ENCODE measurements around the gene PATE3.

Gene PATE3

GRCh38 chr11:125787827-125788226, at the start of gene PATE3:
Gene PATE3 (plus strand): TSS chr11:125788127. CDS start chr11:125788152, 25 bp downstream.
- TF ChIP-seq GATA2 (IDR thresholded peaks at IDR 0.05; ENCODE audit: low read depth, low read length) = no peak
- no peak for TF ChIP-seq GATA3 (IDR thresholded peaks at IDR 0.05; ENCODE audit: low read depth, low read length)

- TF ChIP-seq GATA3 (IDR thresholded peaks at IDR 0.05; ENCODE audit: low read depth, low read length) (no peak), GATA2 (IDR thresholded peaks at IDR 0.05; ENCODE audit: low read depth, low read length) (no peak)
These were observed 47.3 kb upstream of the PATE3 start for GRCh38 chr11:125740617-125741016.

- TF ChIP-seq GATA3 (IDR thresholded peaks at IDR 0.05; ENCODE audit: low read depth, low read length) (no peak), GATA2 (IDR thresholded peaks at IDR 0.05; ENCODE audit: low read depth, low read length) (no peak)
These were observed 44.2 kb upstream of the PATE3 start for GRCh38 chr11:125743681-125744080.

GRCh38 chr11:125745979-125746378, 41.9 kb upstream of the PATE3 start, which contains the start of gene PATE1:
Gene PATE1 (plus strand): TSS chr11:125746279. CDS start chr11:125746305, 26 bp downstream.
- TF ChIP-seq GATA3 (IDR thresholded peaks at IDR 0.05; ENCODE audit: low read depth, low read length) (no peak), GATA2 (IDR thresholded peaks at IDR 0.05; ENCODE audit: low read depth, low read length) (no peak)

GRCh38 chr11:125750629-125751028, 37.3 kb upstream of the PATE3 start:
- TF ChIP-seq GATA3 (IDR thresholded peaks at IDR 0.05; ENCODE audit: low read depth, low read length) (no peak), GATA2 (IDR thresholded peaks at IDR 0.05; ENCODE audit: low read depth, low read length) (no peak)

GRCh38 chr11:125756050-125756449, 31.9 kb upstream of the PATE3 start:
- no peak for TF ChIP-seq GATA3 (IDR thresholded peaks at IDR 0.05; ENCODE audit: low read depth, low read length)
- no peak for TF ChIP-seq GATA2 (IDR thresholded peaks at IDR 0.05; ENCODE audit: low read depth, low read length)

- TF ChIP-seq GATA2 (IDR thresholded peaks at IDR 0.05; ENCODE audit: low read depth, low read length) = no peak
- TF ChIP-seq GATA3 (IDR thresholded peaks at IDR 0.05; ENCODE audit: low read depth, low read length) = no peak
These were observed 25.5 kb upstream of the PATE3 start for GRCh38 chr11:125762445-125762844.

GRCh38 chr11:125763483-125763882, 24.4 kb upstream of the PATE3 start:
- no peak for TF ChIP-seq GATA3 (IDR thresholded peaks at IDR 0.05; ENCODE audit: low read depth, low read length)
- TF ChIP-seq GATA2 (IDR thresholded peaks at IDR 0.05; ENCODE audit: low read depth, low read length) = no peak

GRCh38 chr11:125766251-125766650, 21.7 kb upstream of the PATE3 start:
- TF ChIP-seq GATA2 (IDR thresholded peaks at IDR 0.05; ENCODE audit: low read depth, low read length) (no peak), GATA3 (IDR thresholded peaks at IDR 0.05; ENCODE audit: low read depth, low read length) (no peak)

- TF ChIP-seq GATA3 (IDR thresholded peaks at IDR 0.05; ENCODE audit: low read depth, low read length) (no peak), GATA2 (IDR thresholded peaks at IDR 0.05; ENCODE audit: low read depth, low read length) (no peak)
These were observed 19.4 kb upstream of the PATE3 start for GRCh38 chr11:125768336-125769046.

GRCh38 chr11:125770583-125770982, 17.3 kb upstream of the PATE3 start:
- TF ChIP-seq GATA2 (IDR thresholded peaks at IDR 0.05; ENCODE audit: low read depth, low read length) (no peak), GATA3 (IDR thresholded peaks at IDR 0.05; ENCODE audit: low read depth, low read length) (no peak)

GRCh38 chr11:125772834-125773505, 15.0 kb upstream of the PATE3 start:
- TF ChIP-seq GATA3 (IDR thresholded peaks at IDR 0.05; ENCODE audit: low read depth, low read length) (no peak), GATA2 (IDR thresholded peaks at IDR 0.05; ENCODE audit: low read depth, low read length) (no peak)

GRCh38 chr11:125773516-125773915, 14.4 kb upstream of the PATE3 start:
- TF ChIP-seq GATA2 (IDR thresholded peaks at IDR 0.05; ENCODE audit: low read depth, low read length) = no peak

- TF ChIP-seq GATA3 (IDR thresholded peaks at IDR 0.05; ENCODE audit: low read depth, low read length) (no peak), GATA2 (IDR thresholded peaks at IDR 0.05; ENCODE audit: low read depth, low read length) (no peak)
These were observed 10.6 kb upstream of the PATE3 start for GRCh38 chr11:125777309-125777708.

- TF ChIP-seq GATA3 (IDR thresholded peaks at IDR 0.05; ENCODE audit: low read depth, low read length) (no peak), GATA2 (IDR thresholded peaks at IDR 0.05; ENCODE audit: low read depth, low read length) (no peak)
These were observed 9.2 kb upstream of the PATE3 start, which contains the start of gene PATE2 for GRCh38 chr11:125778728-125779127. Gene PATE2 (minus strand): TSS chr11:125778828. CDS start chr11:125778773, 55 bp downstream.

All from SH-SY5Y (cell line).